Body of pancreas (tissue), 4 donors: Measurements from ENCODE around the gene MYL6B. TPM values are rescaled to one million over a fixed set of nuclear protein-coding genes. Genes with fewer than 3 reads are reported as not detected.

ENCODE experiments used
- ATAC-seq: fragments of 150-250 bp; one replicate; pipeline ENCODE4 v1.9.1; 2016
- DNase-seq, 4 donors: peaks; one replicate each; pipeline ENCODE4 v3.0.0-alpha.2; 2019
- H3K27ac ChIP-seq, 4 donors: fragments of 200-600 bp; sonication (generic); 1 replicate in 3 of 4; 2 replicates in 1 of 4; pipeline versions ENCODE4 v1.5.1 to v1.6.1; 2016 to 2019; ENCODE audit warnings: mild to moderate bottlenecking in 1 of 4, mixed read lengths in 1 of 4, moderate library complexity in 1 of 4
- H3K27me3 ChIP-seq, 2 donors: fragments of 200-600 bp; sonication (generic); one replicate each; pipeline ENCODE4 v1.6.0; 2016; ENCODE audit warnings: mild to moderate bottlenecking in 1 of 2
- H3K36me3 ChIP-seq, 2 donors: fragments of 200-600 bp; sonication (generic); replicated peaks in 1 of 2; 2 replicates each; pipeline ENCODE4 v1.5.1; 2016; ENCODE audit warnings: low read depth in 2 of 2; ENCODE audit not compliant: insufficient read depth in 1 of 2
- H3K4me1 ChIP-seq: fragments of 200-600 bp; sonication (generic); one replicate; pipeline ENCODE4 v1.6.0; 2016
- H3K4me3 ChIP-seq, 2 donors: fragments of 200-600 bp; sonication (generic); 1 replicate in 1 of 2; 2 replicates in 1 of 2; pipeline ENCODE4 v1.5.1; 2016 to 2019
- H3K9me3 ChIP-seq, 3 donors: fragments of 200-600 bp; sonication (generic); 1 replicate in 2 of 3; 2 replicates in 1 of 3; pipeline ENCODE4 v1.5.1; 2016
- CTCF ChIP-seq, 7 experiments: fragments of 450-650 bp in 4 of 7; fragments of 200-600 bp in 3 of 7; sonication (generic) in 3 of 7; IDR thresholded peaks; one replicate each; pipeline ENCODE4 v1.5.1; 2016 to 2019; ENCODE audit warnings: antibody characterized with exemption in 7 of 7
- POLR2A ChIP-seq, 3 donors: fragments of 450-650 bp; IDR thresholded peaks; one replicate each; pipeline ENCODE4 v1.6.1; 2016; ENCODE audit warnings: antibody characterized with exemption in 3 of 3, mild to moderate bottlenecking in 2 of 3
- WGBS, 2 donors: methylation state at CpG; one replicate each; pipeline ENCODE4 v1.1.5; 2017; 5-methylcytosine and 5-hydroxymethylcytosine counted together
- intact Hi-C: fragments of 100-400 bp; cut with DNase I; formaldehyde crosslinking; loops from one replicate; pipeline ENCODE4 v1.15.1; 2023
- total RNA-seq, 2 donors: library from RNA; depleted of rRNA; stranded (reverse); fragments of >200 nt; gene quantifications; one replicate each; pipeline ENCODE4 v1.1.0, GENCODE V29; 2016

MYL6B gene
- total RNA-seq, 2 donors from 2014 or later: 7.5 to 24.1 TPM

- intact Hi-C loops: no loop called here
- 86 to 88% methylated on average over 3 to 4 of the region's 4 CpGs for WGBS, 2 donors
- no peak overlapping the region for H3K27ac ChIP-seq
Observed at GRCh38 chr12:56130876-56131275, 21.5 kb upstream of the MYL6B start.

GRCh38 chr12:56134897-56135296 is 17.5 kb upstream of the MYL6B start:
- no peaks in the 10 kb centered on the region for H3K27me3 ChIP-seq
- no peak for DNase-seq
- intact Hi-C loops: no loop called here
- TF ChIP-seq POLR2A (IDR thresholded peaks at IDR 0.05) (no peak), CTCF (IDR thresholded peaks at IDR 0.05) (no peak)
- peaks cover 9% of the 10 kb centered on the region for H3K4me1 ChIP-seq
- no peaks in the 10 kb centered on the region for H3K9me3 ChIP-seq
- H3K4me3 ChIP-seq: no peak overlapping the region
- 96% methylated on average over 6 of the region's 6 CpGs for WGBS, 2 donors
- peaks cover 18 to 35% of the 10 kb centered on the region in 2 donors for H3K36me3 ChIP-seq
- ATAC-seq: no peak
- H3K27ac ChIP-seq: no peak overlapping the region

More at GRCh38 chr12:56130876-56131275, 21.5 kb upstream of the MYL6B start:
- ATAC-seq: no peak
- no peaks in the 10 kb centered on the region for H3K9me3 ChIP-seq
- peaks cover 34% of the 10 kb centered on the region for H3K4me1 ChIP-seq
- H3K36me3 ChIP-seq: peaks cover 0 to 14% of the 10 kb centered on the region in 2 donors
- no peak overlapping the region for H3K4me3 ChIP-seq
- TF ChIP-seq POLR2A (IDR thresholded peaks at IDR 0.05): no peak
- no peak for TF ChIP-seq CTCF (IDR thresholded peaks at IDR 0.05)
- DNase-seq: no peak
- H3K27me3 ChIP-seq: no peaks in the 10 kb centered on the region

GRCh38 chr12:56137853-56138571 is 14.4 kb upstream of the MYL6B start:
- no peak for DNase-seq
- ATAC-seq: no peak
- Histone ChIP-seq H3K36me3 (peaks cover 18 to 45% of the 10 kb centered on the region in 2 donors), H3K4me1 (no peaks in the 10 kb centered on the region), H3K27me3 (no peaks in the 10 kb centered on the region), H3K4me3 (no peak overlapping the region), H3K9me3 (no peaks in the 10 kb centered on the region), H3K27ac (no peak overlapping the region)
- intact Hi-C loops: no loop called here
- TF ChIP-seq POLR2A (IDR thresholded peaks at IDR 0.05) (no peak), CTCF (IDR thresholded peaks at IDR 0.05) (no peak)
- WGBS, 2 donors: 91 to 92% methylated on average over 8 to 14 of the region's 14 CpGs

- no peak overlapping the region for H3K4me3 ChIP-seq
- TF ChIP-seq CTCF (IDR thresholded peaks at IDR 0.05): no peak
- TF ChIP-seq POLR2A (IDR thresholded peaks at IDR 0.05): no peak
- no peak for DNase-seq
- WGBS, 2 donors: 85 to 89% methylated on average over 16 to 17 of the region's 19 CpGs
- H3K27me3 ChIP-seq: no peaks in the 10 kb centered on the region
- ATAC-seq: no peak
- H3K27ac ChIP-seq: no peak overlapping the region
- H3K9me3 ChIP-seq: no peaks in the 10 kb centered on the region
- H3K4me1 ChIP-seq: peaks cover 12% of the 10 kb centered on the region
- peaks cover 18 to 47% of the 10 kb centered on the region in 2 donors for H3K36me3 ChIP-seq
- intact Hi-C loops: no loop called here
Observed at GRCh38 chr12:56141946-56142784, 10.2 kb upstream of the MYL6B start.
